ENCODE data around the gene ANKRD40.
"Not testable (repeated sequence)": the region's sequence is repeated elsewhere in the genome, so short reads cannot be mapped to it uniquely, and the experiment has no call there.

Gene ANKRD40

GRCh38 chr17:50685334-50685665, 22.4 kb downstream of the ANKRD40 start:
- no peak for DNase-seq

DNA sequence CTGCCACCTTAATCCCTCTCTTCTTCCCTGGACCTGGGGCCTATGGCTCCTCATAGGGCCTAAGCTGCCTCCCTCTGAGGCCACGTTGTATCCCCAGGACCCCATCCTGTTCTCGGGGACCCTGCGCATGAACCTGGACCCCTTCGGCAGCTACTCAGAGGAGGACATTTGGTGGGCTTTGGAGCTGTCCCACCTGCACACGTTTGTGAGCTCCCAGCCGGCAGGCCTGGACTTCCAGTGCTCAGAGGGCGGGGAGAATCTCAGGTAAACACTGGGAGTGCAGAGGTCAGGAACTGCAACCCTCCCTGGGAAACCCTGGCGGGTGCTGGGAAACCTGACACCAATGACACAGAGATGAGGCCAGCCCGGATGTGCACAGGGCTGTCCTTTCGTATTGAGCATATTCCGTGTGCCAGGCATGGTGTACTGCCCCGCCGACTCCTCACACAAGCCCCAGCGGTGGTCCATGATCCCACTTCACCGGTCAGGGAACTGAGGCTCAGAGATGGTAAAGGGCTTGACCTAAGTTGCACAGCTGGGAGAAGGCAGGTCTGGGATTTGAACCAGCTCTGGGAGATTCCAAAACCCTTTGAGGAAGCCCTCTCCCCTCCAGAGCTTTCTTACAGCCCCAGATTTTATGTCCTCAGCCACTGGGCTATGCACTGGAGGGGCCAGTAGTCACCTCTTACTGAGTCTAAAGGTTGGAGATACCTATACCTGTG, 22.9 kb downstream of the ANKRD40 start:
- DNase-seq, result no peak

- no peak for DNase-seq
These were observed 23.5 kb downstream of the ANKRD40 start for GRCh38 chr17:50684288-50684611.

DNA sequence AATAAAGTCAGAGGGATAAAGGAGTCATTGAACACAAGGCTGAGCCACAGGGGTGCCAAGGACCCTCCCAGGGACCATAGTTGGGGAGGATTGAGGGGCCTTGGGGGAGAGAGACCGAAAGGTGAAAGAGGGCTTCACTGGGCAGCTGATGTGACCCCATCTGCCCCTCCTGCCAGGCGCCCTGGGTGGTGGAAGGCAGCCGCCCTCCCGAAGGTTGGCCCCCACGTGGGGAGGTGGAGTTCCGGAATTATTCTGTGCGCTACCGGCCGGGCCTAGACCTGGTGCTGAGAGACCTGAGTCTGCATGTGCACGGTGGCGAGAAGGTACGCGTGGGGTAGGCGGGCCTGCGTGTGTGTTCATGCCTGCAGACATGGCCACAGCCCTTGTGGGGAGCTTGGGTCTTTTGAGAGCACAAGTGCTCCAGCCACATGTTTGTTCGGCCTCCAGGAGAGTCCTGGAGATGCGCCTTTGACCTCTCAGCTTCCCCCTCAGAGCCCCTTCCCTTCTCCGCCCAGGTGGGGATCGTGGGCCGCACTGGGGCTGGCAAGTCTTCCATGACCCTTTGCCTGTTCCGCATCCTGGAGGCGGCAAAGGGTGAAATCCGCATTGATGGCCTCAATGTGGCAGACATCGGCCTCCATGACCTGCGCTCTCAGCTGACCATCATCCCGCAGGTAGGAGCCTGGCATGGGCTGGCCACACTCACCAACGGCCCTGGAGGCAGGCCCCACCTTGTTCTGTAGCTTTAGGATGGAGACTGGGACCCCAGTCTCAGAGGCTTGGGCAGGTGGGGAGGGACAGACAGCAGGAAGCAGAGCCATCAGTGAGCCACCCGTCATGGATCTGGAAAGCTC, 24.1 kb downstream of the ANKRD40 start:
- no peak for DNase-seq

GRCh38 chr17:50682938-50683337, 24.8 kb downstream of the ANKRD40 start:
- DNase-seq, result no peak

DNA sequence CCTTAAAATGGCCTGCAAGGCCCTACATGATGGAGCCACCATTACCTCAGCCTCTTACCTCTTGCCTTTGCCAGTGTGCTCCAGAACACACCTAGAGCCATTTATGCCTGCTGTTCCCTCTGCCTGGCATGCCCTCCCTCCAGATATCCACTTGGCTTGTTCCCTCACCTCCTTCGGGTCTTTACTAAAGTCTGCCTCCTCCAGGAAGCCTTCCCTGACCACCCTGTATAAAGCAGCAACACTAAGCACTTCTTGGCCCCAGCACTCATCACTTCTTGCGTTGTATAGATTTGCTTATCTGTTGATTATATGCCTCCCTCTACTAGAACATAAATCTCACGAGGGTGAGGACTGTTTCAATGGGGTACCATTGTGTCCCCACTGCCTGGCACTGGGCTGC, 25.3 kb downstream of the ANKRD40 start:
- DNase-seq, result no peak

- DNase-seq, result peak; percentile 78
These were observed 26.2 kb downstream of the ANKRD40 start for GRCh38 chr17:50681263-50682200.

GRCh38 chr17:50680543-50681262, 27.0 kb downstream of the ANKRD40 start:
- not testable (repeated sequence) for DNase-seq

DNA sequence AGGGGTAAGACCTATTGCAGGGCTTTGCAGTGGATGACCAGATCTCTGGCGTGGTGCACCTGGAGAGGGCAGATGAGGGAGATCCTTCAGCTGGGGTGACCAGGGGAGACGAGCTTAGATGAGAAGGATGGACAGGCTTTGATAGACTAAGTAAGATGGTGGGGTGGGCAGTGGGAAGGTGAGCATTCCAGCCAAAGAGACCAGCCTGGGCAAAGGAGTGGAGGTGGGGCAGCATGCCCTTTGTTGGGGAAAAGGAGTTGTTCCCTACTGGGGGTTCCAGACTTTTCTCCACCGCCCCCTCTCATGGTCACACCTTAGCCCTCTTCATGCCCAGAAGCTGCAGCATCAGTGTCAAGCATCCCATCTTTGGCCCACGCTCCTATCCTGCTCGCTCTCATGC, 27.6 kb downstream of the ANKRD40 start:
- DNase-seq, result no peak

GRCh38 chr17:50679008-50679544, 28.6 kb downstream of the ANKRD40 start:
- DNase-seq, result no peak

GRCh38 chr17:50677851-50678375, 29.8 kb downstream of the ANKRD40 start:
- DNase-seq, result no peak

GRCh38 chr17:50676065-50676975, 31.4 kb downstream of the ANKRD40 start:
- DNase-seq, result no peak

GRCh38 chr17:50675627-50676026, 32.1 kb downstream of the ANKRD40 start:
- DNase-seq, result no peak

- no peak for DNase-seq
These were observed 32.5 kb downstream of the ANKRD40 start for GRCh38 chr17:50675190-50675589.

DNA sequence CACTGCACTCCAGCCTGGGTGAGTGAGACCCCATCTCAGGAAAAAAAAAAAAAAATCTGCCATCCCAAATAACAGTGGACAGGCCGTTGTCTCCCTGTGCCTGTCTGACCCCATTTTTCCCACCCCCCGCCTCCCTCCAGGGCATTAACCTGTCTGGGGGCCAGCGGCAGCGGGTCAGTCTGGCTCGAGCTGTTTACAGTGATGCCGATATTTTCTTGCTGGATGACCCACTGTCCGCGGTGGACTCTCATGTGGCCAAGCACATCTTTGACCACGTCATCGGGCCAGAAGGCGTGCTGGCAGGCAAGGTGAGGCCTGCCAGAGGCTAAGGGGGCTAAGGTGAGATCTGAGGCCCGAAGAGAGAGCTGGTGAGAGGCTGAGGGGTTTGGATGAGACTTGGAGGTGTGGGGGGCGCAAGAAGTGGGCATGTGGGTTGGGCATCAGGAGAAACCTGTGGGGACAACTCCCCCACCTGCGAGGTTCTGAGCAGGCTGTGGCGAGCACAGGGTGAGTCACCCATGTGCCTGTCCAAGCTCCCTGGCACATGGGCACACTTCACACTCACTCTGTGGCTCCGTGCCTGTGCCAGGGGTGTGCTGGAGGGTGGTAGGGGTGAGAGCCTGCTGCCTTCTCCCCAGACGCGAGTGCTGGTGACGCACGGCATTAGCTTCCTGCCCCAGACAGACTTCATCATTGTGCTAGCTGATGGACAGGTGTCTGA, 34.7 kb downstream of the ANKRD40 start:
- no peak for DNase-seq

- DNase-seq, result no peak
These were observed 35.6 kb downstream of the ANKRD40 start for GRCh38 chr17:50672071-50672470.

- no peak for DNase-seq
These were observed 38.7 kb downstream of the ANKRD40 start for GRCh38 chr17:50668838-50669581.

- DNase-seq, result no peak
These were observed 39.5 kb downstream of the ANKRD40 start for GRCh38 chr17:50668025-50668837.
